ENCODE measurements around the gene UBE2G2.

Gene UBE2G2

GRCh38 chr21:44762221-44763049, 39.2 kb downstream of the UBE2G2 start:
- no peak for DNase-seq

GRCh38 chr21:44761747-44762208, 39.8 kb downstream of the UBE2G2 start:
- no peak for DNase-seq

- DNase-seq = no peak
These were observed 40.5 kb downstream of the UBE2G2 start for GRCh38 chr21:44761011-44761729.

GRCh38 chr21:44760376-44760775, 41.2 kb downstream of the UBE2G2 start:
- DNase-seq = no peak

- DNase-seq = no peak
These were observed 41.9 kb downstream of the UBE2G2 start for GRCh38 chr21:44759628-44760285.

GRCh38 chr21:44758781-44759627, 42.6 kb downstream of the UBE2G2 start:
- DNase-seq = no peak

- no peak for DNase-seq
These were observed 43.5 kb downstream of the UBE2G2 start for GRCh38 chr21:44758141-44758561.

GRCh38 chr21:44757731-44758130, 43.9 kb downstream of the UBE2G2 start:
- no peak for DNase-seq

GRCh38 chr21:44756423-44757185, 45.0 kb downstream of the UBE2G2 start:
- no peak for DNase-seq

GRCh38 chr21:44755227-44755626, 46.4 kb downstream of the UBE2G2 start:
- no peak for DNase-seq

- no peak for DNase-seq
These were observed 48.3 kb downstream of the UBE2G2 start for GRCh38 chr21:44753357-44753756.

- DNase-seq = no peak
These were observed 48.9 kb downstream of the UBE2G2 start for GRCh38 chr21:44752671-44753235.

GRCh38 chr21:44751799-44752636, 49.6 kb downstream of the UBE2G2 start:
- DNase-seq = no peak

- no peak for DNase-seq
These were observed 50.3 kb downstream of the UBE2G2 start for GRCh38 chr21:44751186-44751798.

- DNase-seq = no peak
These were observed 51.0 kb downstream of the UBE2G2 start for GRCh38 chr21:44750675-44751025.

GRCh38 chr21:44749759-44750674, 51.6 kb downstream of the UBE2G2 start:
- no peak for DNase-seq

GRCh38 chr21:44749116-44749758, 52.4 kb downstream of the UBE2G2 start:
- DNase-seq = no peak

- DNase-seq = no peak
These were observed 53.0 kb downstream of the UBE2G2 start for GRCh38 chr21:44748621-44749020.

Data from DMS 273 treated with DMSO at 0.1 percent for 48 hours (cell line).